Measurements from ENCODE around the gene ABCC2.

Gene ABCC2

GRCh38 chr10:99770408-99771045 is 11.9 kb upstream of the ABCC2 start:
- DNase-seq (ENCODE audit: insufficient read length, low spot score), result no peak
- no peak for FAIRE-seq

GRCh38 chr10:99775850-99776249 is 6.6 kb upstream of the ABCC2 start:
- no peak for FAIRE-seq
- DNase-seq (ENCODE audit: insufficient read length, low spot score), result peak; percentile 64

GRCh38 chr10:99777918-99778714 is 4.3 kb upstream of the ABCC2 start:
- DNase-seq (ENCODE audit: insufficient read length, low spot score) (no peak), FAIRE-seq (no peak)

- no peak for FAIRE-seq
- DNase-seq (ENCODE audit: insufficient read length, low spot score), result peak; percentile 57
Observed at GRCh38 chr10:99779335-99779734, 3.1 kb upstream of the ABCC2 start.

GRCh38 chr10:99781734-99782429 is 558 bp upstream of the ABCC2 start:
- FAIRE-seq, result no peak
- DNase-seq (ENCODE audit: insufficient read length, low spot score), result no peak

- DNase-seq (ENCODE audit: insufficient read length, low spot score) (no peak), FAIRE-seq (no peak)
Observed at GRCh38 chr10:99784016-99784726, 1.7 kb downstream of the ABCC2 start.

GRCh38 chr10:99784727-99785441 is 2.4 kb downstream of the ABCC2 start:
- no peak for FAIRE-seq
- no peak for DNase-seq (ENCODE audit: insufficient read length, low spot score)

GRCh38 chr10:99785646-99786045 is 3.2 kb downstream of the ABCC2 start:
- FAIRE-seq, result no peak
- DNase-seq (ENCODE audit: insufficient read length, low spot score), result no peak

- DNase-seq (ENCODE audit: insufficient read length, low spot score) (no peak), FAIRE-seq (no peak)
Observed at GRCh38 chr10:99787311-99787710, 4.9 kb downstream of the ABCC2 start.

- no peak for FAIRE-seq
- no peak for DNase-seq (ENCODE audit: insufficient read length, low spot score)
Observed at GRCh38 chr10:99787782-99788445, 5.5 kb downstream of the ABCC2 start.

- no peak for FAIRE-seq
- DNase-seq (ENCODE audit: insufficient read length, low spot score), result no peak
Observed at GRCh38 chr10:99788598-99789256, 6.3 kb downstream of the ABCC2 start.

GRCh38 chr10:99791831-99792230 is 9.4 kb downstream of the ABCC2 start:
- FAIRE-seq, result no peak
- DNase-seq (ENCODE audit: insufficient read length, low spot score), result no peak

- no peak for FAIRE-seq
- no peak for DNase-seq (ENCODE audit: insufficient read length, low spot score)
Observed at GRCh38 chr10:99793819-99794218, 11.4 kb downstream of the ABCC2 start.

GRCh38 chr10:99796928-99797327 is 14.5 kb downstream of the ABCC2 start:
- DNase-seq (ENCODE audit: insufficient read length, low spot score), result no peak
- no peak for FAIRE-seq

GRCh38 chr10:99798031-99798430 is 15.6 kb downstream of the ABCC2 start:
- DNase-seq (ENCODE audit: insufficient read length, low spot score), result no peak
- no peak for FAIRE-seq

- FAIRE-seq (no peak), DNase-seq (ENCODE audit: insufficient read length, low spot score) (no peak)
Observed at GRCh38 chr10:99798920-99799319, 16.5 kb downstream of the ABCC2 start.

- DNase-seq (ENCODE audit: insufficient read length, low spot score), result no peak
Observed at GRCh38 chr10:99799613-99800012, 17.2 kb downstream of the ABCC2 start.

GRCh38 chr10:99804471-99804870 is 22.0 kb downstream of the ABCC2 start:
- FAIRE-seq (no peak), DNase-seq (ENCODE audit: insufficient read length, low spot score) (no peak)

More at GRCh38 chr10:99799613-99800012, 17.2 kb downstream of the ABCC2 start:
- no peak for FAIRE-seq

GRCh38 chr10:99805190-99805589 is 22.8 kb downstream of the ABCC2 start:
- FAIRE-seq, result no peak
- DNase-seq (ENCODE audit: insufficient read length, low spot score), result no peak
